SK-N-SH treated with all-trans-retinoic acid at 6 μM for 48 hours (cell line): ENCODE measurements around the gene SMAD3.
A peak's percentile ranks its signal among the peaks of the same experiment; 100 is the strongest.

ENCODE experiments used
- ATAC-seq: fragments of 200-7000 bp; cut with Tn5 transposase; 3 replicates; pipeline ENCODE4 v1.9.1; 2020; ENCODE audit warnings: mild to moderate bottlenecking, moderate library complexity
- ARNTL ChIP-seq: fragments of 450-650 bp; formaldehyde crosslinking; IDR thresholded peaks from 2 replicates; pipeline ENCODE4 v1.5.0; 2020; ENCODE audit warnings: low read depth, mild to moderate bottlenecking, moderate library complexity, borderline replicate concordance
- BACH2 ChIP-seq: fragments of 250-450 bp; sonication (Bioruptor Pico); IDR thresholded peaks from 2 replicates; pipeline ENCODE4 v1.9.0; 2021; ENCODE audit warnings: mild to moderate bottlenecking, borderline replicate concordance
- CSDC2 ChIP-seq: fragments of 250-450 bp; sonication (Bioruptor Pico); IDR thresholded peaks from 2 replicates; pipeline ENCODE4 v1.5.0; 2020; ENCODE audit warnings: mild to moderate bottlenecking, moderate library complexity
- ISL1 ChIP-seq: fragments of 250-450 bp; sonication (Bioruptor Pico); IDR thresholded peaks from 2 replicates; pipeline ENCODE4 v2.1.2; 2022; ENCODE audit warnings: mild to moderate bottlenecking, moderate library complexity
- OSR1 ChIP-seq: fragments of 250-450 bp; sonication (Bioruptor Pico); IDR thresholded peaks from 2 replicates; pipeline ENCODE4 v1.8.0; 2022; ENCODE audit warnings: moderate library complexity, mild to moderate bottlenecking, inconsistent platforms
- PPARA ChIP-seq: fragments of 250-450 bp; sonication (Bioruptor Pico); IDR thresholded peaks from 2 replicates; pipeline ENCODE4 v1.5.0; 2020; ENCODE audit warnings: mild to moderate bottlenecking, borderline replicate concordance
- RARB ChIP-seq: fragments of 250-450 bp; sonication (Bioruptor Pico); IDR thresholded peaks from 2 replicates; pipeline ENCODE4 v1.8.0; 2021; ENCODE audit warnings: mild to moderate bottlenecking, moderate library complexity
- SNAI2 ChIP-seq: fragments of 250-450 bp; sonication (Bioruptor Pico); IDR thresholded peaks from 2 replicates; pipeline ENCODE4 v1.5.0; 2020; ENCODE audit warnings: mild to moderate bottlenecking, moderate library complexity
- TCF4 ChIP-seq: fragments of 250-450 bp; sonication (Bioruptor Pico); IDR thresholded peaks from 2 replicates; pipeline ENCODE4 v1.8.0; 2021; ENCODE audit warnings: mild to moderate bottlenecking, moderate library complexity, borderline replicate concordance
- TOX ChIP-seq: fragments of 250-450 bp; sonication (Bioruptor Pico); IDR thresholded peaks from 2 replicates; pipeline ENCODE4 v1.8.0; 2021; ENCODE audit warnings: mild to moderate bottlenecking, moderate library complexity, borderline replicate concordance
- ZC3H10 ChIP-seq: fragments of 250-450 bp; sonication (Bioruptor Pico); IDR thresholded peaks from 2 replicates; pipeline ENCODE4 v1.5.1; 2021; ENCODE audit warnings: mild to moderate bottlenecking, moderate library complexity
- ZFP3 ChIP-seq: fragments of 250-450 bp; sonication (Bioruptor Pico); IDR thresholded peaks from 2 replicates; pipeline ENCODE4 v1.5.0; 2020; ENCODE audit warnings: mild to moderate bottlenecking, moderate library complexity
- ZNF565 ChIP-seq: fragments of 450-650 bp; formaldehyde crosslinking; conservative IDR thresholded peaks from 2 replicates; pipeline ENCODE4 v1.5.0; 2020; ENCODE audit warnings: low read depth, mild to moderate bottlenecking, moderate library complexity
- ZNF8 ChIP-seq: fragments of 450-650 bp; formaldehyde crosslinking; IDR thresholded peaks from 2 replicates; pipeline ENCODE4 v1.5.0; 2020; ENCODE audit warnings: mild to moderate bottlenecking, moderate library complexity
- TF ChIP-seq, protein P1 (sequence below): fragments of 250-450 bp; sonication (Bioruptor Pico); IDR thresholded peaks from 2 replicates; pipeline ENCODE4 v1.8.0; 2021; ENCODE audit warnings: low read depth, mild to moderate bottlenecking, moderate library complexity, borderline replicate concordance
- TF ChIP-seq, protein P2 (sequence below): fragments of 250-450 bp; sonication (Bioruptor Pico); IDR thresholded peaks from 2 replicates; pipeline ENCODE4 v1.5.1; 2020; ENCODE audit warnings: low read depth, mild to moderate bottlenecking, moderate library complexity
- TF ChIP-seq, protein P3 (sequence below): fragments of 250-450 bp; sonication (Bioruptor Pico); IDR thresholded peaks from 2 replicates; pipeline ENCODE4 v1.5.1; 2021; ENCODE audit warnings: mild to moderate bottlenecking, moderate library complexity

The SMAD3 gene

DNA sequence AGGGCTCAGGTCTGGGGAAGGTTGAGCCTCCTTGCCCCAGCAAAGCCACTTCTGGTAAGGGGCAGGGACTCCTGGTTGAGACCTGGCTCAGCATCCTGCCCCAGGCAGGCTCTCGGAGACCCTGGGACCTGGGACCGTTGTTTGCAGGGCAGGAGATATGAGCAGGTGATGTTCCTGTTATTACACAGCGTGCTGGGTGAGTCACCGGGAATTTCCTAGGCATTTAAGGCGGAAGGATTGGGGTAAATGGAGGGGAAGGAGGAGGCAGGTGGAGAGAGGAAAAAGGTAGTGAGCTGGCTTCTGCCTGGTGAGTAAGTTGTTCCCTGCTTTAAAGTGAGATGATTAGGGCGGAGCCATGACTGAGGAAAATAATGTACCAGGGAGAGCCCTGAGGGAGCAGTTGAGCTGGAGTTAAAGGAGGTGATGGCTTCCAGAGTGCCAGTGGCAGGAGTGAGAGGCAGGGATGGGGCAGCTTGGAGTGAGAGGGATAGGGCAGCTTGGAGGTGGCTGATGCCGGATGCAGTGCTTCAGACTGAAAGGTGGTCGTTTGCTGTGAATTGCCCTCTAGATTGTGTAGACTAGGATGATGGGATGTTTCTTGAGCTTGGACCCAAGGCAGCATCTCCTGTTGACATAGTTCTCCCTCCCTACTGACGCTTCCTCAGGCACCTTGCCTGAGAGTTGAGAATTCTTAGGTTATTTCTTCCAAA is 109.6 kb downstream of the SMAD3 start:
- TF ChIP-seq ZC3H10 (peak; percentile 19; the same call in 1 of the 2 replicates), CSDC2 (CRISPR knock-in tag) (0 out of 2 replicates have a peak, but pooled peaks have one; percentile 8), ISL1 (CRISPR knock-in tag) (0 out of 2 replicates have a peak, but pooled peaks have one; percentile 21), TOX (CRISPR knock-in tag) (no peak), ZNF565 (CRISPR knock-in tag) (no peak), PPARA (CRISPR knock-in tag) (no peak)
- TF ChIP-seq, protein P1, sequence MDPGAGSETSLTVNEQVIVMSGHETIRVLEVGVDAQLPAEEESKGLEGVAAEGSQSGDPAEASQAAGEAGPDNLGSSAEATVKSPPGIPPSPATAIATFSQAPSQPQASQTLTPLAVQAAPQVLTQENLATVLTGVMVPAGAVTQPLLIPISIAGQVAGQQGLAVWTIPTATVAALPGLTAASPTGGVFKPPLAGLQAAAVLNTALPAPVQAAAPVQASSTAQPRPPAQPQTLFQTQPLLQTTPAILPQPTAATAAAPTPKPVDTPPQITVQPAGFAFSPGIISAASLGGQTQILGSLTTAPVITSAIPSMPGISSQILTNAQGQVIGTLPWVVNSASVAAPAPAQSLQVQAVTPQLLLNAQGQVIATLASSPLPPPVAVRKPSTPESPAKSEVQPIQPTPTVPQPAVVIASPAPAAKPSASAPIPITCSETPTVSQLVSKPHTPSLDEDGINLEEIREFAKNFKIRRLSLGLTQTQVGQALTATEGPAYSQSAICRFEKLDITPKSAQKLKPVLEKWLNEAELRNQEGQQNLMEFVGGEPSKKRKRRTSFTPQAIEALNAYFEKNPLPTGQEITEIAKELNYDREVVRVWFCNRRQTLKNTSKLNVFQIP, result no peak
- ATAC-seq, result peak; percentile 9; the same call in 2 of the 3 replicates

DNA sequence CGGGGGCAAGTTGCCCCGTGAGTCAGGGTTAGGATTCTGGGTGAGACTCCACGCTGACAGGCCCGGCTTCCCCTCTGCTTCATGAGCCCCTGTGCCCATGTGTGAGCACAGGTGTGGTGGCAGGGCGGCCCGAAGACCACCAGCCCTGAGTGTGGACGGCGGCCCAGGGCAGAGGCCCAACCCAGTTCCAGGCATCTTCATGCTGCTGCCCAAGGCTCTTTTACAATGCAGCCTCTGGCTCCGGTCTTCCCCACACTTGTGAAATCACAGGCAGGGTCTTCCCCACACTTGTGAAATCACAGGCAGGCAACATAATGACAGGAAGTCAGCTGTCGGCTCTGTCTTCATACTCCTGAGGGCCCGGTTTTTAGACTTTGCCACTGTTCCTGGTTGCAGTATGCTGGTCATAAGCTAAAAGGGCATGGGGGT is 110.3 kb downstream of the SMAD3 start:
- TF ChIP-seq TCF4 (CRISPR knock-in tag), result no peak
- TF ChIP-seq ZFP3 (CRISPR knock-in tag), result no peak
- no peak for TF ChIP-seq ZC3H10
- no peak for TF ChIP-seq BACH2 (CRISPR knock-in tag)
- TF ChIP-seq, protein P2, sequence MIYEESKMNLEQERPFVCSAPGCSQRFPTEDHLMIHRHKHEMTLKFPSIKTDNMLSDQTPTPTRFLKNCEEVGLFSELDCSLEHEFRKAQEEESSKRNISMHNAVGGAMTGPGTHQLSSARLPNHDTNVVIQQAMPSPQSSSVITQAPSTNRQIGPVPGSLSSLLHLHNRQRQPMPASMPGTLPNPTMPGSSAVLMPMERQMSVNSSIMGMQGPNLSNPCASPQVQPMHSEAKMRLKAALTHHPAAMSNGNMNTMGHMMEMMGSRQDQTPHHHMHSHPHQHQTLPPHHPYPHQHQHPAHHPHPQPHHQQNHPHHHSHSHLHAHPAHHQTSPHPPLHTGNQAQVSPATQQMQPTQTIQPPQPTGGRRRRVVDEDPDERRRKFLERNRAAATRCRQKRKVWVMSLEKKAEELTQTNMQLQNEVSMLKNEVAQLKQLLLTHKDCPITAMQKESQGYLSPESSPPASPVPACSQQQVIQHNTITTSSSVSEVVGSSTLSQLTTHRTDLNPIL (CRISPR knock-in tag), result no peak
- TF ChIP-seq, protein P3, sequence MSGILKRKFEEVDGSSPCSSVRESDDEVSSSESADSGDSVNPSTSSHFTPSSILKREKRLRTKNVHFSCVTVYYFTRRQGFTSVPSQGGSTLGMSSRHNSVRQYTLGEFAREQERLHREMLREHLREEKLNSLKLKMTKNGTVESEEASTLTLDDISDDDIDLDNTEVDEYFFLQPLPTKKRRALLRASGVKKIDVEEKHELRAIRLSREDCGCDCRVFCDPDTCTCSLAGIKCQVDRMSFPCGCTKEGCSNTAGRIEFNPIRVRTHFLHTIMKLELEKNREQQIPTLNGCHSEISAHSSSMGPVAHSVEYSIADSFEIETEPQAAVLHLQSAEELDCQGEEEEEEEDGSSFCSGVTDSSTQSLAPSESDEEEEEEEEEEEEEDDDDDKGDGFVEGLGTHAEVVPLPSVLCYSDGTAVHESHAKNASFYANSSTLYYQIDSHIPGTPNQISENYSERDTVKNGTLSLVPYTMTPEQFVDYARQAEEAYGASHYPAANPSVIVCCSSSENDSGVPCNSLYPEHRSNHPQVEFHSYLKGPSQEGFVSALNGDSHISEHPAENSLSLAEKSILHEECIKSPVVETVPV (CRISPR knock-in tag), result no peak
- no peak for TF ChIP-seq CSDC2 (CRISPR knock-in tag)
- no peak for TF ChIP-seq SNAI2
- TF ChIP-seq PPARA (CRISPR knock-in tag), result no peak
- no peak for TF ChIP-seq ZNF565 (CRISPR knock-in tag)
- ATAC-seq, result no peak

DNA sequence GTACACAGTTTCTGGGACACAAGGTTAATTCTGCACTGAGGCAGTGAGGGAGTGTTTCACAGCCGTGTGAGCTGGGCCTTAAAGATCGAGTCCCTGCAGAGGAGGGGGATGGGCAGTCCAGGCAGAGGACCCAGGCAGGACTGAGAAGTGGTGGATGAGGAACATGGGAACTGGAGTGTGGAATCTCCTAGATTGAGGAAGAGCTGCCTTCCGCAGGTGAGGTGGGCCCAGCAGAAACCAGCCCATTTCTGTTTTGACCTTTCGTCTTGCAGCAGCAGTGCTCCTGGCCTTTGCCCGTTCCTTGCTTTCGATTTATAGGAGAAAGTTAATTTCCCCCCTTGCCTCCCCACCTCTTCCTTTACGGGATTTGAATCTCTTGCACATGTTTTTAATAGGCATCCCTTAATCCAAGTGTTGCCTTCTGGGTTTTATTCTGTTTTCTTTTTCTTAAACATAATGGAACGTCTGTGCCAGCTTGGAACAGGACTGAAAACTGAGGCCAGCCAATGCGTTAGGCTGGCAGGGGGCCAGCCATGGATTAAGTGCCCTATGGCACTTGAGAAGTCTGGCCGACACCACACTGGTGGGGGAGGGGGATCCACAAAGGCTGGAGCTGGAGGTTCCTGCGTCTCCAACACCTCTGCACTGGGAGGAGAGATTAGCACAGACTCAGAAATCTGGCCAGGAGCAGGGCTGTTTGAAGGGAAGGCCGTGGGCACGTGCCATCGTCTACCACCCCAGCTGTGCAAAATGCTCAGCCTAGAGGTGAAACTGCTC is 111.0 kb downstream of the SMAD3 start:
- no peak for ATAC-seq
- TF ChIP-seq ZNF8 (CRISPR knock-in tag) (no peak), ARNTL (CRISPR knock-in tag) (no peak), CSDC2 (CRISPR knock-in tag) (no peak), ZFP3 (CRISPR knock-in tag) (no peak), BACH2 (CRISPR knock-in tag) (no peak), RARB (CRISPR knock-in tag) (no peak), SNAI2 (no peak)
- TF ChIP-seq, protein P1, result no peak
- TF ChIP-seq, protein P2 (CRISPR knock-in tag), result no peak

DNA sequence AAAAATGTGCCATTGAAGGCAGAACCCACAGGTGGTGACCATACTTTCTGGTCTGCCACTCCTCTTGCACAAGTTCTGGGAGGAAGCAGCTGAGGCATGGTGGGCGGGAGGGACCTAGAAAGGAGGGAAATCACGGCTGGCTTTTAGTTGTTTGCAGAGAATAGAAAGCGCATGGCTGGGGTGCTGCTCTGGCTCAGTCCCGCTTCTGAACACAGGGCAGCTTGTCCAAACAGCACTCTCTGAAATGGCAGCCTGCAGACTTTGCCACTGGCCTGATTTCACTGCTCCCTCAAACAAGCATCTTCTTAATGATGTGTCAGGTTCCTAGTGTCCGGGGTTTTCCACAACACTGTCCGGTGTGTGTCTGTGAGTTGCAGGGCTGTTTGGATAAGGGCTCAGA is 112.3 kb downstream of the SMAD3 start:
- ATAC-seq, result no peak
- TF ChIP-seq OSR1 (CRISPR knock-in tag) (no peak), ZFP3 (CRISPR knock-in tag) (0 out of 2 replicates have a peak, but pooled peaks have one; percentile 25), CSDC2 (CRISPR knock-in tag) (peak; percentile 65; the same call in 1 of the 2 replicates), TCF4 (CRISPR knock-in tag) (no peak), ZNF8 (CRISPR knock-in tag) (no peak)
